Liver (tissue), 3 donors: Measurements from ENCODE around the gene IRF8.

Source experiments
- EGR1 ChIP-seq, 2 donors: IDR thresholded peaks; 2 replicates each; pipeline ENCODE4 v1.6.1; 2016 to 2018; ENCODE audit warnings: antibody characterized with exemption in 2 of 2, low read depth in 2 of 2
- FOXA1 ChIP-seq: IDR thresholded peaks from 2 replicates; pipeline ENCODE4 v1.6.1; 2016; ENCODE audit warnings: antibody characterized with exemption
- JUND ChIP-seq, 2 donors: IDR thresholded peaks; 2 replicates each; pipeline ENCODE4 v1.6.1; 2016; ENCODE audit warnings: antibody characterized with exemption in 2 of 2
- MAX ChIP-seq: IDR thresholded peaks from 2 replicates; pipeline ENCODE4 v1.6.1; 2016; ENCODE audit warnings: antibody characterized with exemption
- RAD21 ChIP-seq, 2 donors: IDR thresholded peaks; 2 replicates each; pipeline ENCODE4 v1.6.1; 2016; ENCODE audit warnings: antibody characterized with exemption in 2 of 2, mild to moderate bottlenecking in 2 of 2
- YY1 ChIP-seq: IDR thresholded peaks from 2 replicates; pipeline ENCODE4 v1.6.1; 2016; ENCODE audit warnings: antibody characterized with exemption, mild to moderate bottlenecking
- TF ChIP-seq, protein P1 (sequence below): fragments of 150-350 bp; IDR thresholded peaks from 2 replicates; pipeline ENCODE4 v1.5.1; 2017; ENCODE audit warnings: improper control_type of control experiment, low read depth, low read length; ENCODE audit not compliant: missing input control
- TF ChIP-seq, protein P2 (sequence below): IDR thresholded peaks from 2 replicates; pipeline ENCODE4 v1.6.1; 2016; ENCODE audit warnings: antibody characterized with exemption
- TF ChIP-seq, protein P3 (sequence below): IDR thresholded peaks from 2 replicates; pipeline ENCODE4 v1.6.1; 2016; ENCODE audit warnings: antibody characterized with exemption, mild to moderate bottlenecking
- donor health status: healthy.
- donor health status: healthy.

DNA sequence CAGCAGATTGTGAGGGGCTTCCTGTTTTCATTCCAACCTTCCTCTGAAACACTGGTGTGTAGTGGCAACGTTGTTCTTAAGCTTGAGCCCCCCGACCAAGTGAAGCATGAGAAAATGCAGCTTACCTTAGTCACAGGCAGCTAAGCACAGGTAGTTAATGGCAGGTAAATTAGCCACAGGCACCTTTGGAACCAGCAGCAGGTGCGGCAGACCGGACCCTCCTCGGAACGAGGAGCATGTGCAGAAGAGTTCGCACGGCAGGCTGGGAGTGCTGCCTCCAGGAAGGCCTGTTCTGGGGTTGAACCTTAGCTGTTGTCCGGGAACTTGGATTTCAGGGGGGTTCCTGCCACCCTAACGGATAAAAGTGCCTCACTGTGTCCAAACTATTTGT, 7.2 kb upstream of the IRF8 start:
- TF ChIP-seq, protein P1, sequence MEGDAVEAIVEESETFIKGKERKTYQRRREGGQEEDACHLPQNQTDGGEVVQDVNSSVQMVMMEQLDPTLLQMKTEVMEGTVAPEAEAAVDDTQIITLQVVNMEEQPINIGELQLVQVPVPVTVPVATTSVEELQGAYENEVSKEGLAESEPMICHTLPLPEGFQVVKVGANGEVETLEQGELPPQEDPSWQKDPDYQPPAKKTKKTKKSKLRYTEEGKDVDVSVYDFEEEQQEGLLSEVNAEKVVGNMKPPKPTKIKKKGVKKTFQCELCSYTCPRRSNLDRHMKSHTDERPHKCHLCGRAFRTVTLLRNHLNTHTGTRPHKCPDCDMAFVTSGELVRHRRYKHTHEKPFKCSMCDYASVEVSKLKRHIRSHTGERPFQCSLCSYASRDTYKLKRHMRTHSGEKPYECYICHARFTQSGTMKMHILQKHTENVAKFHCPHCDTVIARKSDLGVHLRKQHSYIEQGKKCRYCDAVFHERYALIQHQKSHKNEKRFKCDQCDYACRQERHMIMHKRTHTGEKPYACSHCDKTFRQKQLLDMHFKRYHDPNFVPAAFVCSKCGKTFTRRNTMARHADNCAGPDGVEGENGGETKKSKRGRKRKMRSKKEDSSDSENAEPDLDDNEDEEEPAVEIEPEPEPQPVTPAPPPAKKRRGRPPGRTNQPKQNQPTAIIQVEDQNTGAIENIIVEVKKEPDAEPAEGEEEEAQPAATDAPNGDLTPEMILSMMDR: no peak
- TF ChIP-seq FOXA1: no peak
- TF ChIP-seq, protein P2, sequence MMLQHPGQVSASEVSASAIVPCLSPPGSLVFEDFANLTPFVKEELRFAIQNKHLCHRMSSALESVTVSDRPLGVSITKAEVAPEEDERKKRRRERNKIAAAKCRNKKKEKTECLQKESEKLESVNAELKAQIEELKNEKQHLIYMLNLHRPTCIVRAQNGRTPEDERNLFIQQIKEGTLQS: no peak
- no peak for TF ChIP-seq YY1
- TF ChIP-seq, protein P3, sequence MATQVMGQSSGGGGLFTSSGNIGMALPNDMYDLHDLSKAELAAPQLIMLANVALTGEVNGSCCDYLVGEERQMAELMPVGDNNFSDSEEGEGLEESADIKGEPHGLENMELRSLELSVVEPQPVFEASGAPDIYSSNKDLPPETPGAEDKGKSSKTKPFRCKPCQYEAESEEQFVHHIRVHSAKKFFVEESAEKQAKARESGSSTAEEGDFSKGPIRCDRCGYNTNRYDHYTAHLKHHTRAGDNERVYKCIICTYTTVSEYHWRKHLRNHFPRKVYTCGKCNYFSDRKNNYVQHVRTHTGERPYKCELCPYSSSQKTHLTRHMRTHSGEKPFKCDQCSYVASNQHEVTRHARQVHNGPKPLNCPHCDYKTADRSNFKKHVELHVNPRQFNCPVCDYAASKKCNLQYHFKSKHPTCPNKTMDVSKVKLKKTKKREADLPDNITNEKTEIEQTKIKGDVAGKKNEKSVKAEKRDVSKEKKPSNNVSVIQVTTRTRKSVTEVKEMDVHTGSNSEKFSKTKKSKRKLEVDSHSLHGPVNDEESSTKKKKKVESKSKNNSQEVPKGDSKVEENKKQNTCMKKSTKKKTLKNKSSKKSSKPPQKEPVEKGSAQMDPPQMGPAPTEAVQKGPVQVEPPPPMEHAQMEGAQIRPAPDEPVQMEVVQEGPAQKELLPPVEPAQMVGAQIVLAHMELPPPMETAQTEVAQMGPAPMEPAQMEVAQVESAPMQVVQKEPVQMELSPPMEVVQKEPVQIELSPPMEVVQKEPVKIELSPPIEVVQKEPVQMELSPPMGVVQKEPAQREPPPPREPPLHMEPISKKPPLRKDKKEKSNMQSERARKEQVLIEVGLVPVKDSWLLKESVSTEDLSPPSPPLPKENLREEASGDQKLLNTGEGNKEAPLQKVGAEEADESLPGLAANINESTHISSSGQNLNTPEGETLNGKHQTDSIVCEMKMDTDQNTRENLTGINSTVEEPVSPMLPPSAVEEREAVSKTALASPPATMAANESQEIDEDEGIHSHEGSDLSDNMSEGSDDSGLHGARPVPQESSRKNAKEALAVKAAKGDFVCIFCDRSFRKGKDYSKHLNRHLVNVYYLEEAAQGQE: no peak
- no peak for TF ChIP-seq RAD21 (IDR thresholded peaks at IDR 0.05)
- TF ChIP-seq JUND (IDR thresholded peaks at IDR 0.05): no peak
- TF ChIP-seq MAX: no peak
- no peak for TF ChIP-seq EGR1 (IDR thresholded peaks at IDR 0.05; ENCODE audit: low read depth in 2 of 2)
